Ectodermal cell (in vitro differentiated cells): ENCODE measurements around the gene NPVF.

Experiments used
- H3K27ac ChIP-seq: 2 replicates; pipeline ENCODE4 v1.7.0; 2013; ENCODE audit warnings: mild to moderate bottlenecking, low read depth, low read length; ENCODE audit not compliant: insufficient read depth, poor library complexity, severe bottlenecking
- H3K27me3 ChIP-seq: 2 replicates; pipeline ENCODE4 v1.7.0; 2013; ENCODE audit warnings: mild to moderate bottlenecking, low read length; ENCODE audit not compliant: insufficient read depth, control insufficient read depth, poor library complexity, severe bottlenecking
- H3K36me3 ChIP-seq: one replicate; pipeline ENCODE4 v1.7.0; 2013; ENCODE audit warnings: low read length; ENCODE audit not compliant: control insufficient read depth, insufficient read depth
- H3K4me1 ChIP-seq: one replicate; pipeline ENCODE4 v1.7.0; 2013; ENCODE audit warnings: low read length; ENCODE audit not compliant: control insufficient read depth, insufficient read depth
- H3K4me3 ChIP-seq: 2 replicates; pipeline ENCODE4 v1.7.0; 2013; ENCODE audit warnings: low read depth, low read length, control low read depth; ENCODE audit not compliant: insufficient read depth
- H3K9me3 ChIP-seq: 2 replicates; pipeline ENCODE4 v1.7.0; 2013; ENCODE audit warnings: mild to moderate bottlenecking, low read length, moderate library complexity; ENCODE audit not compliant: control insufficient read depth
- WGBS, 2 experiments: methylation state at CpG; one replicate each; pipeline ENCODE4 v1.1.7; 2013; ENCODE audit warnings: missing lambda C conversion rate in 2 of 2; 5-methylcytosine and 5-hydroxymethylcytosine counted together

The NPVF gene

DNA sequence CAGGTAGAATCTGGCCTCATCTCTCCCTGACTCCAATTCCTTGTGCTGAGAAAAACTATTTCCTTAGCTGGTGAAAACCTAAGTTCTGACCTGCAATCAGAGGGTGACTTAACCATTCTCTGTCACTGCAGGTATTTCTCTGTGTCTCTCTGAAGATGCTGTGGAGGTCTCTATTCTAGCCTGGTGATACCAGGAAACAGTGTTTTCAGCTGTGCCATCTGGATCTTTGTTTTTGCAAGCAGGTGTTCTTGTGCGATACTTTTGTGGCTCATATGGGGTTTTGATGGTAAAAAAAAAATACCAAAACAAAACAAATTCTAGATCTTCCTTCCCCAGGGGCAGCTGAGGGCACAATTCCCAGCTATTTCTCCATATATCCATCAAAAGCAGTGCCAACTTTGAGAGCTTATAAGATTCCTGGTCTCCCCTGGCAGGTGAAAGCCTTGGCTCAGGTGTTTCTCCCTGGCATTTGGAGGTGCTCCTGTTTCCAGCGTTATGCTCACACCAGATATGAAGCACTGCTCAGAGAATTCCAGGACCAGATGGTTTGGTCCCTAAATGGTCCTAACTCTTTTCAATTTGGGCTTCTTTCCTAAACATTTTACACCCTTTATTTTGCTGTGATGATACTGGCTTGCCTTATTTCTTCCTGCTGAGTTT, 9.9 kb upstream of the NPVF start:
- 84 to 97% methylated on average over 2 of the region's 2 CpGs for WGBS, 2 experiments
- no peaks in the 10 kb centered on the region for H3K36me3 ChIP-seq
- no peaks in the 10 kb centered on the region for H3K4me1 ChIP-seq
- no peak overlapping the region for H3K4me3 ChIP-seq
- no peak overlapping the region for H3K27ac ChIP-seq
- H3K9me3 ChIP-seq, result no peaks in the 10 kb centered on the region
- no peaks in the 10 kb centered on the region for H3K27me3 ChIP-seq

DNA sequence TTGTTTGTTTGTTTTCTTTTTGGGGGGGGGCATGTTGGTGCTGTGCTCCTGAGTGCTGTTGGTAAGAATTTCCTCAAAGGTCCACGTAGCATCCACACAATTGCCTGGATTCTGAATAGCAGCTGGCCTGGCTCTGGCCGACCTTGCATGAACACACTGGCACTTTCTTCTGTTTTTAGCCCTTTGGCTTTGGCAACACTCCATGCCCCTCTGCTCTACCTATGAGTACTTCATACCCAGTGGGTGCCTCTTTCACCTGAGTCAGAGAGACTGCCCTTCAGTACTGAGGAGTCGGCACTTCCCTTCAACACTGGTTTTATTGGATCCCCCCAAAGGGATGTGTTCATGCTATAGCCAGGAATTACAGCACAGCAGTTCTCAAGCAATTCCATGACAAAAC, 7.2 kb upstream of the NPVF start:
- H3K9me3 ChIP-seq, result no peaks in the 10 kb centered on the region
- H3K36me3 ChIP-seq, result no peaks in the 10 kb centered on the region
- H3K4me1 ChIP-seq, result no peaks in the 10 kb centered on the region
- WGBS, 2 experiments, result 92 to 93% methylated on average over 3 of the region's 3 CpGs
- no peak overlapping the region for H3K4me3 ChIP-seq
- H3K27ac ChIP-seq, result no peak overlapping the region
- no peaks in the 10 kb centered on the region for H3K27me3 ChIP-seq

DNA sequence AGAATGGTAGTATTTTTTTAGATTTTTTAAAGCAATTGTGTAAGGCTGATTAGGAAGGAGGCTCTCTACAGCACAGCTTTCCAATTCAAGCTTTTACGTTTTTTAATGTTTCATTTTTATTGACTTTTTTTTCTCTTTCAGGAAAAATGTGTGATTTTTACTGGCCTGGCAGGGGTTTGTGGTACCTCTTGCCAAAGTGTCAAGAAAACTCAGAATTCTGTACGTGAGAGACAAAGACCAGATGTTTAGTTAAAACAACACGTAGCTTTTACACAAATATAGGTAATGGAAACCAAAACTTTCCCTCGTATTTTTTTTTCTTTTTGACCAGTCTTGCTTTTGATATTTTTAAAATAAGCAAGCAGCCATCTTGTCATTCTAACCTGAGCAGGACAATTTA, 6.0 kb upstream of the NPVF start:
- Histone ChIP-seq H3K27ac (no peak overlapping the region), H3K27me3 (no peaks in the 10 kb centered on the region), H3K4me3 (no peak overlapping the region), H3K9me3 (no peaks in the 10 kb centered on the region), H3K36me3 (no peaks in the 10 kb centered on the region), H3K4me1 (no peaks in the 10 kb centered on the region)
- WGBS, 2 experiments, result 95 to 96% methylated on average over 2 to 4 of the region's 4 CpGs

DNA sequence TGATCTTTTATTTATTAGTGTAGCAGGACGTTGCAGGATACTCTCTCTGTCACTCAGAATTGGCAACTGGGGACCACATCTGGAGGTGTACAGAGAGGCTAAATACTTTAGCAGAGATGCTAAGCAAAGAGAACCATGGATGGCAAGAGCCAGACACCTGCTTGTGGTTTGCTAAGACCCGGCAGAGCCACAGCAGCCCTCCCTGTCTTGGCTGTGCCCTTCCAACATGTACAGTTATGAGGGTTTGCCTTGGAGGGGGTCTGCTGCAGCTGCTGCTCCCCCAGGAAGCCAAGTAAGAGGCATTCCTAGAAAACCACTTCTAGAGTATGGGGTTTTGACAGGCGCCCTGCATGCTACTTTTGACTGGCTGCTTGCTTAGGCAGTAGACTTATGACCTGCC, 5.1 kb downstream of the NPVF start:
- 87 to 94% methylated on average over 3 of the region's 3 CpGs for WGBS, 2 experiments
- H3K36me3 ChIP-seq, result no peaks in the 10 kb centered on the region
- H3K27ac ChIP-seq, result no peak overlapping the region
- no peaks in the 10 kb centered on the region for H3K27me3 ChIP-seq
- no peak overlapping the region for H3K4me3 ChIP-seq
- H3K9me3 ChIP-seq, result no peaks in the 10 kb centered on the region
- H3K4me1 ChIP-seq, result no peaks in the 10 kb centered on the region

DNA sequence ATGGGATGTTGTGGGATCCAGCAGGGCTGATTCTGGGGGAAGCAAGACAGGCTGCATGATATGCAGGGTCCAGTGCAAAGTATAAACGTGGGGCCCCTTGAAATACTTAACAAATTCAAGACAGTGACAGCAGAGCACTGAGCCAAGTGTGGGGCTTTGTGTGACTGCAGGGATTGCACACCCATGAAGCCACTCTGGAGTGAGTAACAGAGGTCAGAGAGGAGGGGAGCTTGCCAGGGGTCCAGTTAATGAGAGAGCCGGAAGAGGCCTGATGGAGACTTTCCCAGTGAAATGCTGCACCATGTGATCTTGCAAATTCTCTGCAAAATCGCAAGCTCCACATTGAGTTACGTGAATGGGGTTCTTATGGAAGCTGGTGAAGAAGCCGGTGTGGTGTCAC, 5.6 kb downstream of the NPVF start:
- no peaks in the 10 kb centered on the region for H3K4me1 ChIP-seq
- no peaks in the 10 kb centered on the region for H3K9me3 ChIP-seq
- H3K36me3 ChIP-seq, result no peaks in the 10 kb centered on the region
- H3K27me3 ChIP-seq, result no peaks in the 10 kb centered on the region
- 94 to 95% methylated on average over 5 of the region's 5 CpGs for WGBS, 2 experiments
- H3K27ac ChIP-seq, result no peak overlapping the region
- H3K4me3 ChIP-seq, result no peak overlapping the region

DNA sequence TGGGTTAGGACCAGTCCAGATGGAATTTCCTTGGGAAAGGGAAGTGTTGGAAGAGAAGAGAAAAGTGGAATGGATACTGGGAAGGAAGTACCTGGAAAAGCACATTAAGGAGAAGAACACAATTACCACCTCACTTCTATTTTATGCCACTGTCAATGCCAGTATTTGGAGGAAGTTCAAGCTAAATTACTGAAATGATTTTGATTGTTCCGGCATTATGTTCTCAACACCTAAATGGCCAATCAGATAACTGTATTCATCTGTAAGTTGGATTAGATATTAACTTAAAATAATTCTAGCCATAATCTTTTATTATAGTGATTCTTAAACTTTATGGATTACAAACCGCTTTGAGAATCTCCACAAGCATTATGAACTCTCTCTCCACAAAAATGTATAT, 7.3 kb downstream of the NPVF start:
- Histone ChIP-seq H3K4me3 (no peak overlapping the region), H3K36me3 (no peaks in the 10 kb centered on the region), H3K27ac (no peak overlapping the region), H3K4me1 (no peaks in the 10 kb centered on the region), H3K27me3 (no peaks in the 10 kb centered on the region), H3K9me3 (no peaks in the 10 kb centered on the region)
- WGBS, 2 experiments, result 86 to 100% methylated on average over 1 to 2 of the region's 2 CpGs

DNA sequence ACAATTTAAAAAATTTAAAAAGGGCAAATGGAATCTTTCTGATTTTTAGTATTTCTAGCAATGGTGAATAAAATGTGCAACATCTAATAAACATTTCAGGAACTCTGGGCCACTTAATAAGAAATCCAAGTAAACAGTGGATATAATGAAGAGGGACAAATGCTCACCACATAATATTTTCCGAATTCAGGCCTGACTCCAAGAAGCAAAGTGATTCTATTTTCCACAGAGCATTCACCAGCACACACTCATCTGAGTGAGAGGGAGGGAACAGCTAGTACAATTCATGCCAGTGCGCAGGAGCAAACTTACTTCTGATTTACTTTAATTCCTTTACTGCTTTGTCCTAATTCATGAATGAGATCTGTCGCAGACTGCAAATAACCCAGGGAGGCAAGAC, 10.1 kb downstream of the NPVF start:
- no peaks in the 10 kb centered on the region for H3K27me3 ChIP-seq
- no peaks in the 10 kb centered on the region for H3K36me3 ChIP-seq
- no peak overlapping the region for H3K27ac ChIP-seq
- H3K9me3 ChIP-seq, result no peaks in the 10 kb centered on the region
- no peaks in the 10 kb centered on the region for H3K4me1 ChIP-seq
- WGBS, 2 experiments, result 91 to 95% methylated on average over 3 of the region's 3 CpGs
- no peak overlapping the region for H3K4me3 ChIP-seq

DNA sequence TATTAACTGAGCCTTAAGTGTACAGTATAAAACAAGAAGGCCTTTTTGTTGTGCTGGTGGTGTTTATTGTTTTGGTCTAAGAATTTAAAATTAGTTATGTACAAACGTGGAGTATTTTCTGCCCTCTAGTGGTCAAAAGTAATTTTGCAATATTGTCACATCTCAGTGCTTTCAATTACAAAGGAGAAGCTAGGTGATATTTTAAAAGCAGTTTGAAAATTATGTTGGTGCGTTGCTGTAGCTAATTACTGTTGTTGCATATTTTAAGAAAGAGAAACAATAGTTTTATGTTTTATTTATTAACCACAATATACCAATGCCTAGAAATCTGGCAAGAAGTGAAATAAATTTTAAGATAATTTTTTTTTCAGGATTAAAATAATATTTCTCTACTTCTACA, 11.4 kb downstream of the NPVF start:
- no peaks in the 10 kb centered on the region for H3K9me3 ChIP-seq
- no peaks in the 10 kb centered on the region for H3K4me1 ChIP-seq
- no peaks in the 10 kb centered on the region for H3K36me3 ChIP-seq
- H3K27me3 ChIP-seq, result no peaks in the 10 kb centered on the region
- no peak overlapping the region for H3K27ac ChIP-seq
- H3K4me3 ChIP-seq, result no peak overlapping the region
- 0 to 2% methylated on average over 1 to 2 of the region's 2 CpGs for WGBS, 2 experiments

DNA sequence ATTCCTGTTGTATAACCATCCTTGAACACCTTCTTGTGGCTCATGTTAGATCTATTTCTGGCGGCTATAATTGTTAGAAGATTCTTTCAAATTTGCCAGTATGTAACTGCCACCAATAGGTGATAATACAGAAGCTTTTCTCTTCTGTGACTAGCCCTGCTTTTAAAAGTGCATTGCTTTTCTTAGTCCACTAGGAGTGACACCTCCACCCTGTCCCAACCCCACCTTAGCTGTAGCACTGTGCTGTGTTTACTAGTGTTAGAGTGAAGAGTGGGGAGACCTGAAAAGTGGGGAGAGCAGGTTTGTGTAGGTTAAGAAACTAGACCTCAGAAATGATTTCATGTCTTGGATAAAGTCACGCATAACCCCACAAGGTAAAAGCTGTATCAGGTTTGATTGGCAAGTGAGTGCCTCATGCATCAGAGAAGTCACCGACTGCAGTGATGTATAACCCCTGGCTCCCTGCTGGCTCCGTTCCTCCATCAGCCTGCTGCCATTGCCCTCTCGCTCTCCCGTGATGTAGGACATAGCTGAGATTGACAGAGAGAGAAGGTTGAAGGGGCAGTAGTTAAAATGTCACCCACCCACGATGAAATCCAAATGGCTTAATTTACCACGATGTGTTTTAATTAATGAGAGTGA, 12.5 kb downstream of the NPVF start:
- Histone ChIP-seq H3K4me1 (no peaks in the 10 kb centered on the region), H3K27ac (no peak overlapping the region), H3K4me3 (no peak overlapping the region), H3K27me3 (no peaks in the 10 kb centered on the region), H3K9me3 (no peaks in the 10 kb centered on the region), H3K36me3 (no peaks in the 10 kb centered on the region)
- 76 to 80% methylated on average over 8 of the region's 8 CpGs for WGBS, 2 experiments

DNA sequence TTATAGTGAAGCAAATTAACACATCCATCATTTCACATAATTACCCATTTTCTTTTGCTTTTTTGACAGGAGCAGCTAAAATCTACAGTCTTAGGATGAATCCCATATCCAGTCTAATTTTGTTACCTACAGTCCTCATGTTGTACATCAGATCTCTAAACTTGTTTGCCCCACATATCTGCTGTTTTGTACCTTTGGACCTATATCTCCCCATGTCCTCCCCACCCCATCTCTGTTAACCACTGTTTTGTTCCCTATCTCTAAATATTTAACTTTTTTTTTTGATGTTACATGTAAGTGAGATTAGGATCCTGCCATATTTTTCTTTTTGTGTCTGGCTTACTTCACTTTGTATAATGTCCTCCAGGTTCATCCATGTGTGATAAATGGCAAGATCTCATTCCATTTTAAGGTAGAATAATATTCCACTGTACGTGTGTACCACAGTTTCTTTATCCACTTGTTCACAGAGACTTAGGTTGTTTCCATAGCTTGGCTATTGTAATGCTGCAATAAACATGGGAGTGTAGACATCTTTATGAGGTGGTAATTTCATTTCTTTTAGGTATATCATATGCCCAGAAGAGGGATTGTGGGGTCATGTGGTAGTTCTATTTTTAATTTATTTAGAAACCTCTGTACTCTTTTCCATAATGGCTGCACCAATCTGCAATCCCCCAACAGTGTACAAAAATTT, 19.6 kb downstream of the NPVF start:
- Histone ChIP-seq H3K9me3 (no peaks in the 10 kb centered on the region), H3K36me3 (no peaks in the 10 kb centered on the region), H3K27ac (no peak overlapping the region), H3K27me3 (no peaks in the 10 kb centered on the region), H3K4me3 (no peak overlapping the region), H3K4me1 (no peaks in the 10 kb centered on the region)
- WGBS, 2 experiments, result 82 to 100% methylated on average over 1 of the region's 1 CpG
